HG02943 (cell line): ENCODE data around the gene ADRA2B.

ENCODE experiments used
- ATAC-seq: cut with Tn5 transposase; IDR thresholded peaks from one replicate; pipeline ENCODE4 v1.9.1; 2021; ENCODE audit warnings: mild to moderate bottlenecking, low read depth, moderate library complexity; ENCODE audit not compliant: unreplicated experiment

Gene ADRA2B

GRCh38 chr2:96119389-96119751 is 3.0 kb upstream of the ADRA2B start:
- no peak for ATAC-seq

GRCh38 chr2:96118698-96119388 is 2.5 kb upstream of the ADRA2B start:
- no peak for ATAC-seq

- ATAC-seq, result no peak
These were observed 1.6 kb upstream of the ADRA2B start for GRCh38 chr2:96117701-96118588.

GRCh38 chr2:96116879-96117533 is 635 bp upstream of the ADRA2B start:
- peak; percentile 55 for ATAC-seq

GRCh38 chr2:96115631-96116423 is 544 bp downstream of the ADRA2B start:
- no peak for ATAC-seq

GRCh38 chr2:96114903-96115581 is 1.3 kb downstream of the ADRA2B start:
- no peak for ATAC-seq

GRCh38 chr2:96114546-96114902 is 1.8 kb downstream of the ADRA2B start:
- ATAC-seq, result no peak

GRCh38 chr2:96113951-96114350 is 2.4 kb downstream of the ADRA2B start:
- no peak for ATAC-seq

GRCh38 chr2:96113367-96113677 is 3.0 kb downstream of the ADRA2B start:
- ATAC-seq, result no peak

GRCh38 chr2:96112501-96113366 is 3.6 kb downstream of the ADRA2B start:
- no peak for ATAC-seq

- ATAC-seq, result no peak
These were observed 4.4 kb downstream of the ADRA2B start for GRCh38 chr2:96111823-96112500.

GRCh38 chr2:96111257-96111640 is 5.1 kb downstream of the ADRA2B start:
- no peak for ATAC-seq

- ATAC-seq, result no peak
These were observed 5.6 kb downstream of the ADRA2B start for GRCh38 chr2:96110621-96111256.

GRCh38 chr2:96109931-96110511 is 6.3 kb downstream of the ADRA2B start:
- no peak for ATAC-seq

- ATAC-seq, result no peak
These were observed 7.0 kb downstream of the ADRA2B start for GRCh38 chr2:96109361-96109680.

- ATAC-seq, result no peak
These were observed 7.6 kb downstream of the ADRA2B start for GRCh38 chr2:96108541-96109360.

- no peak for ATAC-seq
These were observed 8.2 kb downstream of the ADRA2B start for GRCh38 chr2:96108151-96108540.
